H9 (cell line): ENCODE results near the gene MICAL2. TPM values are rescaled to one million over a fixed set of nuclear protein-coding genes. Genes with fewer than 3 reads are reported as not detected.

Experiments used
- DNase-seq: peaks from one replicate; pipeline ENCODE4 v3.0.0-alpha.2; 2017
- H2AFZ ChIP-seq: one replicate; pipeline ENCODE4 v1.6.1; 2013; ENCODE audit warnings: mild to moderate bottlenecking, low read length, control low read depth, moderate library complexity
- H2AK5ac ChIP-seq: 2 replicates; pipeline ENCODE4 v1.6.1; 2013; ENCODE audit warnings: low read length, control low read depth, mixed read lengths; ENCODE audit not compliant: insufficient read length
- H2BK120ac ChIP-seq: one replicate; pipeline ENCODE4 v1.6.1; 2013; ENCODE audit warnings: low read depth, mild to moderate bottlenecking, low read length, control low read depth, inconsistent platforms; ENCODE audit not compliant: poor library complexity, severe bottlenecking
- H2BK12ac ChIP-seq: 2 replicates; pipeline ENCODE4 v1.6.1; 2013; ENCODE audit warnings: low read length, control low read depth, mixed read lengths, low read depth; ENCODE audit not compliant: insufficient read length
- H2BK15ac ChIP-seq: 2 replicates; pipeline ENCODE4 v1.6.1; 2013; ENCODE audit warnings: low read depth, low read length, control low read depth
- H2BK20ac ChIP-seq: one replicate; pipeline ENCODE4 v1.6.1; 2013; ENCODE audit warnings: low read depth, mild to moderate bottlenecking, low read length, control low read depth, inconsistent platforms; ENCODE audit not compliant: poor library complexity, severe bottlenecking
- H2BK5ac ChIP-seq: 2 replicates; pipeline ENCODE4 v1.6.1; 2013; ENCODE audit warnings: low read length, control low read depth, mixed read lengths; ENCODE audit not compliant: insufficient read length
- H3K14ac ChIP-seq: 2 replicates; pipeline ENCODE4 v1.6.1; 2013; ENCODE audit warnings: low read length, control low read depth; ENCODE audit not compliant: insufficient read depth
- H3K18ac ChIP-seq: 2 replicates; pipeline ENCODE4 v1.6.1; 2013; ENCODE audit warnings: low read depth, mild to moderate bottlenecking, mixed read lengths, low read length, control low read depth; ENCODE audit not compliant: insufficient read length
- H3K23ac ChIP-seq: 2 replicates; pipeline ENCODE4 v1.6.1; 2013; ENCODE audit warnings: low read length, control low read depth, mixed read lengths, low read depth; ENCODE audit not compliant: insufficient read length
- H3K23me2 ChIP-seq: 2 replicates; pipeline ENCODE4 v1.6.1; 2013; ENCODE audit warnings: low read depth, mild to moderate bottlenecking, mixed read lengths, low read length, control low read depth; ENCODE audit not compliant: insufficient read length, poor library complexity, severe bottlenecking
- H3K27ac ChIP-seq: 2 replicates; pipeline ENCODE4 v1.5.1; 2013; ENCODE audit warnings: low read length, control low read depth, mixed read lengths, low read depth; ENCODE audit not compliant: insufficient read length
- H3K27me3 ChIP-seq: 2 replicates; pipeline ENCODE4 v1.6.1; 2013; ENCODE audit warnings: low read length, control low read depth, inconsistent platforms; ENCODE audit not compliant: insufficient read depth
- H3K4ac ChIP-seq: 2 replicates; pipeline ENCODE4 v1.6.1; 2013; ENCODE audit warnings: low read depth, mild to moderate bottlenecking, control low read depth, inconsistent platforms, low read length, moderate library complexity
- H3K4me1 ChIP-seq: 2 replicates; pipeline ENCODE4 v1.6.1; 2013; ENCODE audit warnings: low read length, control low read depth, inconsistent platforms; ENCODE audit not compliant: insufficient read depth
- H3K4me2 ChIP-seq: 2 replicates; pipeline ENCODE4 v1.6.1; 2013; ENCODE audit warnings: low read length, control low read depth, mixed read lengths; ENCODE audit not compliant: insufficient read length, insufficient read depth
- H3K56ac ChIP-seq: 2 replicates; pipeline ENCODE4 v1.6.1; 2013; ENCODE audit warnings: low read depth, mild to moderate bottlenecking, mixed read lengths, low read length, control low read depth; ENCODE audit not compliant: insufficient read length
- H3K79me1 ChIP-seq: 2 replicates; pipeline ENCODE4 v1.6.1; 2013; ENCODE audit warnings: low read depth, mild to moderate bottlenecking, moderate library complexity, low read length, control low read depth, inconsistent platforms; ENCODE audit not compliant: insufficient read depth, poor library complexity, severe bottlenecking
- H3K79me2 ChIP-seq: 2 replicates; pipeline ENCODE4 v1.6.1; 2013; ENCODE audit warnings: low read length, control low read depth, inconsistent platforms; ENCODE audit not compliant: insufficient read depth
- H3K9ac ChIP-seq: 2 replicates; pipeline ENCODE4 v1.6.1; 2013; ENCODE audit warnings: low read length, control low read depth, mixed read lengths; ENCODE audit not compliant: insufficient read length; ENCODE audit errors: extremely low read depth
- H3K9me3 ChIP-seq: one replicate; pipeline ENCODE4 v1.6.1; 2013; ENCODE audit warnings: low read depth, low read length, inconsistent platforms; ENCODE audit not compliant: control insufficient read depth
- H3T11ph ChIP-seq: one replicate; pipeline ENCODE4 v1.6.1; 2013; ENCODE audit warnings: mild to moderate bottlenecking, low read length, control low read depth, inconsistent platforms
- H4K20me1 ChIP-seq: one replicate; pipeline ENCODE4 v1.6.1; 2013; ENCODE audit not compliant: control insufficient read depth, insufficient read length, insufficient read depth
- H4K5ac ChIP-seq: 2 replicates; pipeline ENCODE4 v1.6.1; 2013; ENCODE audit warnings: low read depth, mild to moderate bottlenecking, mixed read lengths, low read length, control low read depth; ENCODE audit not compliant: insufficient read length
- H4K8ac ChIP-seq: replicated peaks from 2 replicates; pipeline ENCODE4 v1.6.1; 2013; ENCODE audit warnings: low read length, control low read depth, mixed read lengths, low read depth; ENCODE audit not compliant: insufficient read length
- H4K91ac ChIP-seq: 2 replicates; pipeline ENCODE4 v1.6.1; 2013; ENCODE audit warnings: low read depth, mild to moderate bottlenecking, moderate library complexity, mixed read lengths, low read length, control low read depth; ENCODE audit not compliant: insufficient read length
- H3K27ac Mint-ChIP-seq, 3 experiments: 2 replicates in 2 of 3; 3 replicates in 1 of 3; pipeline ENCODE4 v1.8.0; 2020 to 2021; ENCODE audit warnings: mixed read lengths in 3 of 3, mild to moderate bottlenecking in 1 of 3, moderate library complexity in 1 of 3
- H3K27me3 Mint-ChIP-seq: 2 replicates; pipeline ENCODE4 v1.8.0; 2021; ENCODE audit warnings: low read depth, mild to moderate bottlenecking, moderate library complexity, mixed read lengths
- H3K36me3 Mint-ChIP-seq, 3 experiments: 2 replicates in 2 of 3; 3 replicates in 1 of 3; pipeline ENCODE4 v1.8.0; 2020 to 2021; ENCODE audit warnings: low read depth in 3 of 3, mixed read lengths in 3 of 3; ENCODE audit not compliant: insufficient read depth in 1 of 3
- H3K4me1 Mint-ChIP-seq, 2 experiments: 2 replicates each; pipeline ENCODE4 v1.8.0; 2020; ENCODE audit warnings: mixed read lengths in 2 of 2
- H3K4me3 Mint-ChIP-seq, 2 experiments: 2 replicates in 1 of 2; 3 replicates in 1 of 2; pipeline ENCODE4 v1.8.0; 2020 to 2021; ENCODE audit warnings: mild to moderate bottlenecking in 2 of 2, mixed read lengths in 2 of 2, moderate library complexity in 1 of 2
- H3K9me3 Mint-ChIP-seq, 2 experiments: 2 replicates in 1 of 2; 3 replicates in 1 of 2; pipeline ENCODE4 v1.8.0; 2020; ENCODE audit warnings: mild to moderate bottlenecking in 2 of 2, mixed read lengths in 2 of 2, moderate library complexity in 1 of 2
- CTCF ChIP-seq: fragments of 200-600 bp; sonication (generic); conservative IDR thresholded peaks from 3 replicates; pipeline ENCODE4 v1.8.0; 2021; ENCODE audit warnings: antibody characterized with exemption, mild to moderate bottlenecking
- WGBS: extraction: QIAGEN DNeasy Blood & Tissue Kit; methylation state at CpG from one replicate; pipeline ENCODE4 v1.1.7; 2013; ENCODE audit warnings: missing lambda C conversion rate, low lambda C conversion rate, mixed read lengths; ENCODE audit not compliant: insufficient read length; ENCODE audit errors: extremely low coverage; 5-methylcytosine and 5-hydroxymethylcytosine counted together
- total RNA-seq: library from RNA; stranded (reverse); gene quantifications from 2 replicates; pipeline ENCODE4 v1.2.1, GENCODE V29; 2021

Gene MICAL2
- total RNA-seq, 1 experiment from 2014 or later = 4.7 TPM

- WGBS = no CpG with 5 or more reads among the region's 4 CpGs
- Histone ChIP-seq H3K27me3 (no peaks in the 10 kb centered on the region; the same call in 1 of the 2 replicates), H2AK5ac (no peak overlapping the region), H2BK20ac (no peak overlapping the region), H2BK15ac (no peak overlapping the region), H3K4ac (no peak overlapping the region), H3K27ac (no peak overlapping the region), H3K79me2 (no peaks in the 10 kb centered on the region), H2BK120ac (no peak overlapping the region), H3K9ac (no peak overlapping the region), H2BK12ac (no peak overlapping the region), H4K91ac (no peak overlapping the region), H3K4me1 (no peaks in the 10 kb centered on the region), H3K4me2 (no peak overlapping the region), H3K23me2 (no peaks in the 10 kb centered on the region), H3K23ac (no peak overlapping the region), H3K14ac (no peak overlapping the region), H3K79me1 (no peaks in the 10 kb centered on the region), H4K8ac (no peak overlapping the region), H3K9me3 (no peaks in the 10 kb centered on the region), H3T11ph (no peak overlapping the region), H2BK5ac (no peak overlapping the region), H3K56ac (no peak overlapping the region), H3K18ac (no peak overlapping the region), H4K5ac (no peak overlapping the region), H2AFZ (no peak overlapping the region), H4K20me1 (no peaks in the 10 kb centered on the region)
- no peaks in the 10 kb centered on the region for H3K9me3 Mint-ChIP-seq
- no peaks in the 10 kb centered on the region for H3K36me3 Mint-ChIP-seq
- TF ChIP-seq CTCF = no peak
- H3K27me3 Mint-ChIP-seq = peaks cover 50% of the 10 kb centered on the region
- no peak overlapping the region; a peak in 1 of 7 replicates for H3K27ac Mint-ChIP-seq
- peaks cover 8 to 12% of the 10 kb centered on the region in 2 experiments for H3K4me1 Mint-ChIP-seq
- no peak for DNase-seq
- H3K4me3 Mint-ChIP-seq = no peak overlapping the region
Measured at GRCh38 chr11:12117200-12117599, 6.8 kb downstream of the MICAL2 start.
